Lower leg skin (tissue), 3 donors: ENCODE data around the gene SNX24.

ENCODE experiments used
- POLR2A ChIP-seq, 2 donors: fragments of 450-650 bp; IDR thresholded peaks; one replicate each; pipeline ENCODE4 v1.6.1; 2016 to 2017; ENCODE audit warnings: antibody characterized with exemption in 2 of 2, mild to moderate bottlenecking in 1 of 2, moderate library complexity in 1 of 2
- TF ChIP-seq, protein P1 (sequence below), 3 donors: fragments of 450-650 bp; IDR thresholded peaks; one replicate each; pipeline ENCODE4 v1.5.1; 2016; ENCODE audit warnings: antibody characterized with exemption in 3 of 3, mild to moderate bottlenecking in 3 of 3, moderate library complexity in 2 of 3

- TF ChIP-seq, protein P1, sequence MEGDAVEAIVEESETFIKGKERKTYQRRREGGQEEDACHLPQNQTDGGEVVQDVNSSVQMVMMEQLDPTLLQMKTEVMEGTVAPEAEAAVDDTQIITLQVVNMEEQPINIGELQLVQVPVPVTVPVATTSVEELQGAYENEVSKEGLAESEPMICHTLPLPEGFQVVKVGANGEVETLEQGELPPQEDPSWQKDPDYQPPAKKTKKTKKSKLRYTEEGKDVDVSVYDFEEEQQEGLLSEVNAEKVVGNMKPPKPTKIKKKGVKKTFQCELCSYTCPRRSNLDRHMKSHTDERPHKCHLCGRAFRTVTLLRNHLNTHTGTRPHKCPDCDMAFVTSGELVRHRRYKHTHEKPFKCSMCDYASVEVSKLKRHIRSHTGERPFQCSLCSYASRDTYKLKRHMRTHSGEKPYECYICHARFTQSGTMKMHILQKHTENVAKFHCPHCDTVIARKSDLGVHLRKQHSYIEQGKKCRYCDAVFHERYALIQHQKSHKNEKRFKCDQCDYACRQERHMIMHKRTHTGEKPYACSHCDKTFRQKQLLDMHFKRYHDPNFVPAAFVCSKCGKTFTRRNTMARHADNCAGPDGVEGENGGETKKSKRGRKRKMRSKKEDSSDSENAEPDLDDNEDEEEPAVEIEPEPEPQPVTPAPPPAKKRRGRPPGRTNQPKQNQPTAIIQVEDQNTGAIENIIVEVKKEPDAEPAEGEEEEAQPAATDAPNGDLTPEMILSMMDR (IDR thresholded peaks at IDR 0.05) = no peak
- TF ChIP-seq POLR2A (IDR thresholded peaks at IDR 0.05) = no peak
Observed at GRCh38 chr5:122915717-122916461, 70.5 kb downstream of the SNX24 start.
